GM18858 (cell line): ENCODE results near the gene ANGPTL1.
"Not testable (repeated sequence)": the region's sequence is repeated elsewhere in the genome, so short reads cannot be mapped to it uniquely, and the experiment has no call there.

ENCODE experiments used
- ATAC-seq: cut with Tn5 transposase; IDR thresholded peaks from one replicate; pipeline ENCODE4 v1.9.1; 2021; ENCODE audit not compliant: unreplicated experiment

The ANGPTL1 gene

DNA sequence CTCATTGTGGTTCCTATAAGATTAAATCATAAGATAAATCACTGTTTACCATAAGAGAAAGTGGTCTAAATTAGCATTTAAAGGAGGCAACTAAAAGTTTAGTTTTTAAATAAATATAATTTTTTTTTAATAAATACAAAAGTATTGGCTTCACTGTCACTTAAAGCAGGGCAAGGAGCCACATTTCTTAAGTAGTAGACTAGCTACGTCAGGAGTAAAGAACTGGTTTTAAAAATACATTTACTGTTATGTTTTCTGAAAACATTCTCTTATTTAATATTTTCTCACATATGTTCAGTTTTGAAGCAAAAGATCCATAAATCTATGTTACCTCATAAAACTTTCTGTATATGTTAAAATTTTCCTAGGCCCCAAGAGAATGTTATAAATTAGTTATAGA, 2.2 kb downstream of the ANGPTL1 start:
- ATAC-seq: no peak

DNA sequence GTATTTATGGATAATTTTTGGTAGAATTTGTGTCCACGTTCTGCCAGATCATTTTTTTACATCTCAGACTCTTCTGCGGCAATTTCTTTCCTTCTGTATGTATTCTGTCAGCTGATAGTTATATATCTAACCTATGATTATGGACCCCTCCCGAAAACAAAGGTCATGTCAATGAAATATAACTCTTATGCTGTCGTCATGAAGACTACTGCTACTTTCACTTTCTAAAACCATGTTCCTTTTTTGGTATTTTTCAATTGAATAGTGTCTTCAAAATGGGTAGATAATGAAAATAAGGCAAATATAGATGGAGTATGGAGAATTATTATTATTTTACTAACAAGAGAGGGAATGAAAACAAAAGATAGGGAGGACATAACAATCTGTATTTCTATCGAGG, 3.2 kb downstream of the ANGPTL1 start:
- no peak for ATAC-seq

DNA sequence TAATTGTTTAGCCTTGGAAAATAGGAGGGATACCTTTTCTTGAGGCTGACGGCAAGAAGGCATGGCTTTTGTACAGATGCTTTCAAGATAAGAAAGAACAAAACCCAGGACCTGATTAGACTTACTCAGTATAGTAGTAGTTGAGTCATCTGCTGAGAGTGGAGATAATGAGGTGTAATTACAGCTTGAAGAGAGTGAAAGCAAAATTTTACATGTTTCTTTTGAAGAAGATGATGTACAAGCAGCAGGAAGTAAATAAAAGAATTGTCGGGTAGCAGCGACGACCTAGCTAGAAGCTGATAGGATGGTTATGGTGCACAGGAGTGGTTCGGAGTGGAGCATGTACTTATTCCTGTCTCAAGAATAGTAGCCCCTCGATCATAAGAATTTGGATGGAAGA, 6.6 kb downstream of the ANGPTL1 start:
- ATAC-seq: no peak

DNA sequence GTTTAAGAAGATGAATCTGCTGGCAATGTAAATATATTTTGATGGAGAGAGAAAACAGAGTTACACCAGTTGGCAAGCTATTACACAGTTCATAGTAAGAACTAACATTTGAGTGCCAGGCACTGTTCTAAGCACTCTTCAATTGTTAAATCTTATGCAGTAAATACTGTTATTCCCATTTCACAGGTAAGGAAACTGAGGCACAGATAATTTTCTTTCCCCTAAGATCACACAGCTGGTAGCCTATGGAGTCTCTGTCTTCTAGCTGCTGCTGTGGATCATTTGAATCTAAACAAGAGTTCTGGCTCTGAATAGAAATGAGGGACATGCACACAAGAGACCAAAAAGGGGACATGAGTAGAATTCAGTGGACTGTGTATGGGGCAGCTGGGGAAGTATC, 8.0 kb downstream of the ANGPTL1 start:
- ATAC-seq: no peak

DNA sequence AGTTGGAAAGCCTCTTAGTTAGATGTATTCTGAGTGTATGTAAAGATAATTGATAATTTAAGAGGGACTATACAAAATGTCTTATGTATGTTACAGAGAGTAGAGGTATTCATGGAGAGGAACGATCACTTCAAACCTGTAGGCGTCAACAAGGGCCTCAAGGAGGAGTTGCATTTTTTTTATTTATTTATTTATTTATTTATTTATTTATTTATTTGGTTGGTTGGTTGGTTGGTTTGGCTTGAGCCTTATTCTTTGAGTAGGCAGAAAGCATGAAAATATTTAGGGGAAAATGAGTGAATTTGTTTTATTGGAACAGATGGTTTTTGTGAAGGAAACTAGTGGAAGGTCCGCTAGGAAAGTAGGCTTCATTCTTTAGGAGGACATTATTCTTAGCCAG, 8.5 kb downstream of the ANGPTL1 start:
- no peak for ATAC-seq

DNA sequence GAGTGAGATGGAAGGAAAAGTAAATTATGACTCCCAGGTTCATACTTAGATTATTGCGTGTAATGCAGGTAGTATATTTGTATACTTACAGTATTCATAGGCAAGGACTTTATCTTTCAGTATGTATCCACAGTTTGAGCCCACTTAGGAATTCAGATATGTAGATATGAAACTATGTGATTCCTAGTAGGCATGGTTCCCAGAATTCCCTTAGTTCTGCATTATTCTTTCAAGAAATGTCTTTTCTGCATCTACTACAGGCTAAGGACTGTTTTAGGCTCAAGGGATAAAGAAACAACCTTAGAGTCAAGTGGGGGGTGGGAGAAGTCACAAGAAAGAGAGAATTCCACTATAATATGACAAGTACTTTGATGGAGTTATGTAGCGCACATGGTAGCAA, 13.8 kb downstream of the ANGPTL1 start:
- ATAC-seq: no peak

DNA sequence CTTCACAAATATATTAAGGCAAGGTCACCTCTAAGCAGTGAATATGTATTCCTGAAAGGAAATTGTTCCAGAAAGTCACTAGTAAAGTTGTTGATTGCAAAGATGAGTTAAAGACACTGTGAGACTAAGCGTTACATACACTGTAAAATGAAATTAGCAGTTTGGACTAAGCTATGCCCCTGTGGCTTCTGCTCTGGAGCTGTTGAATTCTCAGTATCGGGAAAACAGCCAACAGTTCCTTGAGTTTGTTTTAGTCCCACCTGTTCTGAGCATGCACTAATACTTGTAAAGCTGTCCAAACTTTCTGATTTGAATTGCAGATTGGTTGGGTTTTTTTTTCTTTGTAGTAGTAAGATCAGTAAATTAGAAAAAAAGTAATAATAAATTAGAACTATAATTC, 21.0 kb downstream of the ANGPTL1 start:
- no peak for ATAC-seq

DNA sequence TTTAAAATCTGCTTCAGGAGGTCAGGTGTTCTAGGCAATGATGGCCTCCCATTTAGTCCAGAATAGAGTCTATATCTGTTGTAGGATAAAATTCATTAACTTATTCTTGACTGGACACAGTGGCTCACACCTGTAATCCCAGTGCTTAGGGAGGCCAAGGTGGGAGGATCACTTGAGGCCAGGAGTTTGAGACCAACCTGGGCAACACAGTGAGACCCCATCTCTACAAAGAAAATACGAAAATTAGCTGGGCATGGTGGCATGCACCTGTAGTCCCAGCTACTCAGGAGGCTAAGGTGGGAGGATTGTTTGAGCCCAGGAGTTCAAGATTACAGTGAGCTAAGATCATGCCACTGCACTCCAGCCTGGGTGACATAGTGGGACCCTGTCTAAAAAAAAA, 23.0 kb downstream of the ANGPTL1 start:
- not testable (repeated sequence) for ATAC-seq

DNA sequence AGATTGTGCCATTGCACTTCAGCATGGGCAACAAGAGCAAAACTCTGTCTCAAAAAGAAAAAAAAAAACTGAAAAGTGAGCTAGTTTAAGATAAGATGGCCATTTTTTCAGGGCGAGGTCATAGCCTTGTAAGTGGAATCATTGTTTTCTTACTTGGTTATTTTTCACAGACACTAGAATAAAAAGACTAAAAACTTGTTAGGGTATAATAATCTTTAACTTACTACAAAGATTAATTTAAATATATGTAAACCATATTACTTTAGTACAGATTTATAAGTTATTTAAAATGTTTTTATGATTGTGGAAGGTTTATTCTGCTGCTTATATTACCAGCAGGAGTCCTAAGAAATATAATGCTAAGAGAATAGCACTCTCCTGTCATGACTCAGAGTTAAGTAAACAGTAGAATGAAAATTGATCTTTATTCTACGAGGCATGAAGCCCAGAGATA, 23.5 kb downstream of the ANGPTL1 start:
- no peak for ATAC-seq

DNA sequence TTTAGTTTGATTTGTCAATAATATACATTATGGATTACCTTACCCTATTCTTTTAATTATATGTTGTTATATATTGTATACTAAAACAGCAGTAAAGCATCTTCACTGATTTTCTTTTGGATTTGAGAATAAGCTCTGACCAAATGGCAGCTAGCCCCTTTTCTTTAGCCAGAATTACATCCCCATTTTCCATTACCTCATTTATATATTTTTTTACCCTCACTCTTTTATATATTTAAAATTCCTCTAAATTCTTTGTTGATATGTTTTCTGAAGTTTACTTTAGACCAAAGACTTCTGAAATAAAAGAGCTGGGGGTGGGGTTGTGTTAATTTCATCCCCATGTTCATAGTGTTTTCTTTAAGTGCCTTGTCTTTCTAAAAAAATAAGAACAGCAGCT, 24.6 kb downstream of the ANGPTL1 start:
- no peak for ATAC-seq

DNA sequence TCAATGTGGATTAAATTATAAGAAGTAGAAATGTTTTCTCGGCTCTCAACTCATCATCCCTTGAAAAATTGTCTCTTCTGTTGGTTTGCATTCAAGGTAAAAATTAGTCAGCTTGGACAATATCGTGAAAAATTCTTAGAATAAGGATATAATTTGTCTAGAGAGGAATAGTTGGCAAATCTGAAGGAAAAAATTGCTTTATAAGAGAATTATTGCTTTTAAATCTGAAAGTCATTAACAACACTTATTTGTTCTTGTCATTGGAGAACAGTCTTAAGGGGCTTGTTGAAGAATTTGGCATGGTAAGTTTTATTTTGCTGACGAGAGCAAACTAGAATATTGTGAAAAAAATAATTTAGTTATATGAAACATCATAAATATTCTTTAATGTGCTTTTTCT, 26.4 kb downstream of the ANGPTL1 start:
- ATAC-seq: no peak

DNA sequence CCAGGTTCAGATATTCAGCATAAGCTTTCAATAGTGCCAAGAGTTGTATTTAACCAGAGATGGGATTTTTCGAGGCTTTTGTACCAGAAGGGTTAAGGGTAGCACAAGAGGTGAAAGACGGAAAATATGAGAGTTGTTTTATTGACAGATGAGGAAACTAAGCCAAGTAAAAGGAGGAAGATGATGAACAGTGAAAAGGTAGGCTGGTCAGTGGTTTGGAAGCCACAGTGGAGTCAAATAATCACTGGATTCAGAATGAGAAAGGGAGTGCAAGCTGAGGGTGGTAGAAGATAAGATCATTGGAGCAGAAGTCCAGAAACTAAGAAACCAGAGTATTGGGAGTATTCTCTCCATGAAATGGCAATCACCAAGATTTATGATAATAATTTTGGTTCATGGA, 45.7 kb downstream of the ANGPTL1 start:
- ATAC-seq: no peak

DNA sequence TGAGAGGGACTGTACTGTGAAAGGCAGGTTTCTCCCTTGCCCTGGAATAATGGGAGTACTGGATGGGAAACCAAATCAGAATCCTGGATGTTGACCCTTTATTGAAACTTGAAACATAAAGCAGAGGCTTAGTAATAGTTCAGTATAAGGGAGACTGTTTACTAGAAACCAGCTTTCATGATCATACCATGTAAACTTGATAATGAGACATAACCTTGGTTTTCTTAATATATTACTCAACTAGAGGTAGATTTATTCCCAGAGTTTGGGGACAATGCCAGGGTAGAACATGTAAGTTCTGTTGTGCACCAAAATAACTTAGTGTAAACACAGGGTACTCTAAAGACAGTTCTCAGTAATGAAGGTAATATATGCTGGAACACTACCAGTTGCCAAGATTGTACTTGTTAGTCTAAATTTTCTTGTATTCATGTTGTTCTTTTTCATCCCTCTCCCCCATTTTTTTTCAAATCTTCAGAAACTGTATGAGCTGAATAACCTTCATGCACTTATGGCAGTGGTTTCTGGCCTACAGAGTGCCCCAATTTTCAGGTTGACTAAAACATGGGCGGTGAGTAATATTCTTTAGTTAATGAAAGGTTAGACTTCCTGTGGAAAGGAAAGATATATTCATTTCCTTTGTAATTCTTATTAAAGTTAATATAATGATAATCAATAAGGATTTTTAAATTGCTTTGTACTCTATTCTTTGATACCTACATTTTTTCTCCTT, 49.6 kb downstream of the ANGPTL1 start:
- ATAC-seq: no peak

DNA sequence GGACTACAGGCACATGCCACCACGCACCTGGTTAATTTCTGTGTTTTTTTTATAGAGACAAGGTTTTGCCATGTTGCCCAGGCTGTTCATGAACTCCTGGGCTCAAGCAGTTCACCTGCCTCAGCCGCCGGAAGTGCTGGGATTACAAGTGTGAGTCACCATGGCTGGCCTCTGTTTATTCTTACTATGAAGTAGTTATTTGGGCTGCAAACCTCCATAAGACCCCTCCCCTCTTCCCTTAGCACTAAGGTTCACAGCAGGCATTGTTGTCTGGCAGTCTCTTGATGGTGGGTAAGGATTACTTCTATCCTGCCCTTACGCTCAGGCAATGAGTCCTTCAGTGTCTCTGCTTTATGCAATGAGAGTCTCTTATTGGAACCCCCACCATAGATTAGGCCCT, 51.8 kb downstream of the ANGPTL1 start:
- ATAC-seq: no peak

DNA sequence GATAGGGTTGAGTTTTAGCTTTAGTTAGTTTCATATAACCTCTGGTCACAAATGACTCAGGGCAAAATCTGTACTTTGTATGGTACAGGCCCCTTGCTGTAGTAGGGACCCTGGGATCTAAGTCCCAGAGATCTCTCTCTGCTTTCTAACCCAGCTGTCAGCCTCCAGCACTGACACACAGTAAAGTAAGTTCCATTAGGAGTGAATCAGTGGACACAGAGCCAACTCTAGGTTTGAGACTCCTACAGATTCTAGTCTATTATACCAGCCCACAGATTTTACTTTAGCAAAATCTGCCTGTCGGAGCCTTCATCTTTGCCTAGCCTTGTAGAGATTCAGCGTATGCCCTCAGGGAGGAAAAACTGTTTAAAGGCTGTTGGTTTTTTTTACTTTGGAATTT, 52.5 kb downstream of the ANGPTL1 start:
- ATAC-seq: no peak

DNA sequence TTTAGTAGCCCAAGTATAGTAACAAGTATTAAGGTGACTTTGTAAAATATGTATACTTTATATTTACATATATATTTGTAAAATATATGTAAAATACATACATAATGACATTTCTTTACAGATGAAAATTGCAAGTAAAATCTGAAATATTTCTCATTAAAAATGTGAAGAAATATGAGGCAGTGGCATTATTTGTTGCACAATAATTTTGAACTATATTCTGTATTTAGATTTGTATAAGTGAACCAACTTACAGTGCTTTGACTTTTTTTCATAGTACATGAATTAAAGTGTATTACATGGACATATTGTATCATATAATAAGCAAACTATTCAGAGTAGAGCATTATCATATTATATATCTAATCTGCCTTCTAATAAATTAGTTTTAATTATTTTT, 60.3 kb downstream of the ANGPTL1 start:
- ATAC-seq: no peak

DNA sequence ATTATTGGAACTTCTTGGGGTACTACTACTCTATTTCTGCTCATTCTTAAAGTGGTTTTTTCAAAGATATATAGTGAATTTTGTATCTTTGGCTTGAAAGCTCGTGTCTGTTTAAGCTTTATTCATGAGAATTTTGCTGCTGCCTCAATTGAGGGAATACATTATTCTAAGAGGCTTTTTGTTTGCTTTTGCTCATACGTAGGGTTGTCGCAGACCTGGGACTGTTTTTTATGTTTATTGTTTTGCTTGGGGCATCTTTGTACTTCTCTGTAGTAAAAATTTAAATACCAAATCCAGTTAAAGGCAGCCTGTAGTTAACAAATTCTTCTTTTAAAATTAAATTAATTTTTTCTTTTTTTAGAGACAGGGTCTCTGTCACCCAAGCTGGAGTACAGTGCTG, 62.3 kb downstream of the ANGPTL1 start:
- no peak for ATAC-seq

DNA sequence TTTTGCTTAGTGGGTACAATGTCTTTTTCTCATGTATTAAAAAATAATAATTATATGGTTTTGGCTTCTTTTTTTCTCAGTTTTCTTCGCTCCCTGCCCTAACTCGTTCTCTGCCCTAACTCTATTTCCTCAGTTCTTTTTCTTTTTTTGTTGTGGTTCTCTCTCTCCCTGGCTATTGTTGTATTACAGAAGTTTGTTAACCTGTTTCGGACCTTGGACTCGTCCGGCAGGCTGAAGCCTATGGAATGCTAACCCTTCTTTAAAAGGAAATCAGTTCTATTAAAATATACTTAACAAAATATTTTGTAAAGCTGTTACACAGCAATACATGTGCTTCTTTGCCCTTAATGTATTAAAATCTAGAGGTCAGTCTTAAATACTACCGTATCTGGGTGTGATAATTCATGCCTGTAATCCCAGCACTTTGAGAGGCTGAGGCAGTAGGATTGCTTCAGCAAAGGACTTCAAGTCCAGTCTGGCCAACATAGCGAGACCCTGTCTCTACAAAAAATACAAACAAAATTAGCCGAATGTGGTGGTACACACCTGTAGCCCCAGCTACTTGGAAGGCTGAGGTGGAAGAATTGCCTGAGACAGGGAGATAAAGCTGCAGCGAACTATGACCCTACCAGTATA, 64.1 kb downstream of the ANGPTL1 start:
- no peak for ATAC-seq

DNA sequence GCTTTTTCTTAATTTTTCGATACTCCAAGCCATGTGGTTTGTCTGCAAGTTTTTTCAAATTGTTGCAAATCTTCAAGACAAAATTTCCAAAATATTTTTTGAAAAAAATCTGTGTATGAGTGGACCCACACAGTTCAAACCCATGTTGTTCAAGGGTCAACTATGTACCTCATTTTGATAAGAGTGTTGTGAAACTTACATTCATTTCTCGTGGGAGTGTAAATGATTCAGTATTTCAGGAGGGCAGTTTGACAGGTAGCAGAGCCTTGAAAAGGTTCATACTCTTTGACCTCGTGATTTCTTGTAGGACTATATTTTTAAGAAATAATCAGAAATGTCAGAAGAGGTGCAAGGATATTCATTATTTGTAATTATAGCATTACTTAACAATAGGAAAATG, 68.0 kb downstream of the ANGPTL1 start:
- no peak for ATAC-seq
